Omental fat pad (tissue), 4 donors: Measurements from ENCODE around the gene ACAD10. TPM values are rescaled to one million over a fixed set of nuclear protein-coding genes. Genes with fewer than 3 reads are reported as not detected.

Experiments
- ATAC-seq: fragments of 150-250 bp; one replicate; pipeline ENCODE4 v1.9.1; 2016; ENCODE audit warnings: mild to moderate bottlenecking, moderate library complexity; ENCODE audit not compliant: low FRiP score
- DNase-seq: peaks from one replicate; pipeline ENCODE4 v3.0.0-alpha.2; 2019; ENCODE audit warnings: low spot score
- CTCF ChIP-seq, 3 donors: fragments of 450-650 bp; IDR thresholded peaks; one replicate each; pipeline ENCODE4 v1.5.1; 2016 to 2017; ENCODE audit warnings: antibody characterized with exemption in 3 of 3, mild to moderate bottlenecking in 3 of 3, moderate library complexity in 2 of 3
- small RNA-seq: library from RNA; depleted of rRNA; stranded (forward); fragments of <200 nt; gene quantifications from one replicate; pipeline ENCODE3, GENCODE V24; 2016
- total RNA-seq, 4 donors: library from RNA; depleted of rRNA; stranded (reverse); fragments of >200 nt; gene quantifications; one replicate each; pipeline ENCODE4 v1.1.0, GENCODE V29; 2016

The ACAD10 gene
- total RNA-seq, 4 donors from 2014 or later, result 12.2 to 29.6 (median 15.9) TPM

DNA sequence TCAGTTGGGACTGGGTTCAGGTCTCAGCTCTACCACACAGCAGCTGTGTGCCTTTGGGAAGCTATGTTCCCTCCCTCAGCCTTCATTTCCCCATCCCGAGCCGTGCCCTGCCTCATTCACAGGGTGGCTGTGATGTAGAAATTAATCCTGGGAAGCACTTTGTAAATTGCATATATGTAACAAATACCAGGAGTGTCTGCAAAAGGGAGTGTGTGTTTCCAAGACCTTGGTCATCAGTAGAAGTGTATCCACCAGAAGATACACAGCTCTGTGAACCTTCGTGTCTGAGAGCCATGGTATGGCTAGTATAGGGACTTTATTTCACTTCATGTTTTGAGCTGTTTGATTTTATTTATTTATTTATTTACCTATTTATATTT, 107.0 kb downstream of the ACAD10 start:
- TF ChIP-seq CTCF (IDR thresholded peaks at IDR 0.05), result no peak
- ATAC-seq (no peak), DNase-seq (no peak)

GRCh38 chr12:111798182-111798581, 112.3 kb downstream of the ACAD10 start:
- TF ChIP-seq CTCF (IDR thresholded peaks at IDR 0.05), result no peak
- DNase-seq (no peak), ATAC-seq (no peak)

DNA sequence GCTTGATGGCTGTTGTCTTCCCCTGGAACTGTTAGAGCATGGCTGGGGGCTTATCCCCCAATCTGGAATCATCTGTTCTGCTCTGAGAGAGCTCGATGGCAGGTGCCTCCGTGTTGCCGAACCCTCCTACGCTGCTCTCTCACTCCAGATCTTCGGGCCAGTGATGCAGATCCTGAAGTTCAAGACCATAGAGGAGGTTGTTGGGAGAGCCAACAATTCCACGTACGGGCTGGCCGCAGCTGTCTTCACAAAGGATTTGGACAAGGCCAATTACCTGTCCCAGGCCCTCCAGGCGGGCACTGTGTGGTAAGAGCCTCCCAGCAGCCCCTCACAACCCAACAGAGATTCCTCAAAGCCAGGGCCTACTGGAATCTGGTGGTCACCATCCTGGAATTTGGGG, 113.9 kb downstream of the ACAD10 start:
- TF ChIP-seq CTCF (IDR thresholded peaks at IDR 0.05), result no peak
- ATAC-seq, result no peak
- no peak for DNase-seq

DNA sequence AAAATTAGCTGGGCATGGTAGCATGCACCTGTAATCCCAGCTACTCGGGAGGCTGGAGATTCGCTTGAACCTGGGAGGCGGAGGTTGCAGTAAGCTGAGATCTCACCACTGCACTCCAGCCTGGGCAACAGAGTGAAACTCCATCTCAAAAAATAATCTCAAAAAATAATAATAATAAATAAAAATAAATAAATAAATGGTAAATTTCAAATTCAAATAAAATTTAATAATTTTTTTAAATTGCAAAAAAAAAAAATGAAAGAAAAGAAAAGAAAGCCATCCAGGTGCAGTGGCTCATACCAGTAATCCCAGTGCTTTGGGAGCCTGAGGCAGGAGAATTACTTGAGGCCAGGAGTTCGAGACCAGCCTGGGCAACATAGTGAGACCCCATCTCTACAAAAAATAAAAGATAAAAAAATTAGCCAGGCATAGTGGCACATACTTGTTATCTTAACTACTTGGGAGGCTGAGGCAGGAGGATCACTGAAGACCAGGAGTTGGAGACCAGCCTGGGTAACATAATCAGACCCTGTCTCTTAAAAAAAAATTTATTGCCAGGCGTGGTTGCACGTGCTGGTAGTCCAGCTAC, 117.3 kb downstream of the ACAD10 start:
- DNase-seq (no peak), ATAC-seq (no peak)
- TF ChIP-seq CTCF (IDR thresholded peaks at IDR 0.05), result no peak

- no peak for ATAC-seq
Observed at GRCh38 chr12:111803851-111804250, 118.0 kb downstream of the ACAD10 start.

GRCh38 chr12:111806304-111806703, 120.5 kb downstream of the ACAD10 start:
- no peak for ATAC-seq
- TF ChIP-seq CTCF (IDR thresholded peaks at IDR 0.05), result no peak
- no peak for DNase-seq

More at GRCh38 chr12:111803851-111804250, 118.0 kb downstream of the ACAD10 start:
- TF ChIP-seq CTCF (IDR thresholded peaks at IDR 0.05), result no peak
- DNase-seq, result no peak

Small RNAs within 50 kb of the gene (small RNA-seq; reads per million reads assigned to genes)
- gene MIR6761, result 0.77 reads per million

Other genes starting within 250 kb of the ACAD10 start
- gene ATXN2, start 86.7 kb upstream of the ACAD10 start, total RNA-seq, result 10 to 100 TPM; 35.1 to 70.0 (median 55.4) TPM
- gene BRAP, start 97 bp upstream of the ACAD10 start, total RNA-seq, result 10 to 100 TPM; 16.9 to 20.0 (median 17.7) TPM
- 100 to 1,000 TPM; 129 to 365 (median 231) TPM for gene ALDH2, start 80.9 kb downstream of the ACAD10 start, total RNA-seq
- gene MAPKAPK5, start 156.2 kb downstream of the ACAD10 start, total RNA-seq, result 10 to 100 TPM; 31.8 to 41.7 (median 37.3) TPM